IPS DF 4.7 (cell line): ENCODE measurements around the gene MS4A13.
"Not testable (repeated sequence)": the region's sequence is repeated elsewhere in the genome, so short reads cannot be mapped to it uniquely, and the experiment has no call there.

Experiments used
- DNase-seq: peaks from one replicate; pipeline ENCODE4 v3.0.0-alpha.2; 2013; ENCODE audit warnings: low spot score; ENCODE audit errors: extremely low read depth

The MS4A13 gene

GRCh38 chr11:60530454-60531100 lies 15.4 kb downstream of the MS4A13 start:
- DNase-seq = no peak

GRCh38 chr11:60532383-60532782 lies 17.2 kb downstream of the MS4A13 start:
- not testable (repeated sequence) for DNase-seq

- not testable (repeated sequence) for DNase-seq
Observed at GRCh38 chr11:60538627-60539026, 23.4 kb downstream of the MS4A13 start.

- no peak for DNase-seq
Observed at GRCh38 chr11:60544077-60544476, 28.9 kb downstream of the MS4A13 start.

- no peak for DNase-seq
Observed at GRCh38 chr11:60561254-60561653, 46.1 kb downstream of the MS4A13 start.

GRCh38 chr11:60563553-60564235 lies 48.5 kb downstream of the MS4A13 start:
- DNase-seq = peak; percentile 19

GRCh38 chr11:60566776-60567175 lies 51.6 kb downstream of the MS4A13 start:
- no peak for DNase-seq

- DNase-seq = no peak
Observed at GRCh38 chr11:60570970-60571369, 55.8 kb downstream of the MS4A13 start.

GRCh38 chr11:60589611-60590010 lies 74.4 kb downstream of the MS4A13 start:
- DNase-seq = no peak
